Measurements from ENCODE around the gene HMGN3. TPM values are rescaled to one million over a fixed set of nuclear protein-coding genes. Genes with fewer than 3 reads are reported as not detected.

The HMGN3 gene
- total RNA-seq, 6 donors from 2014 or later: 76.2 to 244 (median 102) TPM

DNA sequence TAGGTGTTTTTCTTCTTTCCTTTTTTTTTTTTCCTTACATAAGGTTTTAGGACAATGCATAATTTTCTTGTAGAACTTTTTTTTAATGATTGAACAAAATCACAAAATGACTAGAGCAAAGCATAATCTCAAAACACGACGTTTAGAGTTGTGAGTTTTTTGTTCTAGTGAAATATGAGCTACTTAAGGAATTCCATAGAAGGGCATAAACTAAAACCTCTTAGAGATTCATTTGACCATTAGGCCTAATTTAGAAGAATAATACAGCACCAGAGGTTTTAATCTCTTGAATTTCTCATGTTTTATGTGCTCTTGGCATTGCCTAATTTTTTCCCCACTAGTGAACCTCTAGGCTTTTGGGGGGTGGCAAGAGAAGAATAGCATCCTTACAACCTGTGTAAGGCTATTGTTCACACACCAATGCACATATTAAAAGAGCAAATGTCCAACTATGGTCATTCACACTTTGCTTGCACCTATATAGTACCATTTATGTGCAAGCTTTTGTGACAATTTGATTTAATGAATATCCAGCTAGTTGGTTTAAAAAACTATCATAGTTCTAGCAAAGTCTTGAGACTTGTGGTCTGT is 44.6 kb downstream of the HMGN3 start:
- H3K27me3 ChIP-seq: no peaks in the 10 kb centered on the region
- WGBS, 2 donors: 58 to 74% methylated on average over 2 of the region's 2 CpGs
- H3K27ac ChIP-seq: no peak overlapping the region
- H3K9me3 ChIP-seq: peaks cover 0 to 3% (median 0%) of the 10 kb centered on the region in 4 donors
- no peaks in the 10 kb centered on the region for H3K36me3 ChIP-seq
- no peak overlapping the region for H3K4me3 ChIP-seq
- ATAC-seq (ENCODE audit: low FRiP score in 2 of 2) (no peak), DNase-seq (no peak)
- no peaks in the 10 kb centered on the region for H3K4me1 ChIP-seq
- TF ChIP-seq POLR2A (IDR thresholded peaks at IDR 0.05): no peak
- TF ChIP-seq, protein P1, sequence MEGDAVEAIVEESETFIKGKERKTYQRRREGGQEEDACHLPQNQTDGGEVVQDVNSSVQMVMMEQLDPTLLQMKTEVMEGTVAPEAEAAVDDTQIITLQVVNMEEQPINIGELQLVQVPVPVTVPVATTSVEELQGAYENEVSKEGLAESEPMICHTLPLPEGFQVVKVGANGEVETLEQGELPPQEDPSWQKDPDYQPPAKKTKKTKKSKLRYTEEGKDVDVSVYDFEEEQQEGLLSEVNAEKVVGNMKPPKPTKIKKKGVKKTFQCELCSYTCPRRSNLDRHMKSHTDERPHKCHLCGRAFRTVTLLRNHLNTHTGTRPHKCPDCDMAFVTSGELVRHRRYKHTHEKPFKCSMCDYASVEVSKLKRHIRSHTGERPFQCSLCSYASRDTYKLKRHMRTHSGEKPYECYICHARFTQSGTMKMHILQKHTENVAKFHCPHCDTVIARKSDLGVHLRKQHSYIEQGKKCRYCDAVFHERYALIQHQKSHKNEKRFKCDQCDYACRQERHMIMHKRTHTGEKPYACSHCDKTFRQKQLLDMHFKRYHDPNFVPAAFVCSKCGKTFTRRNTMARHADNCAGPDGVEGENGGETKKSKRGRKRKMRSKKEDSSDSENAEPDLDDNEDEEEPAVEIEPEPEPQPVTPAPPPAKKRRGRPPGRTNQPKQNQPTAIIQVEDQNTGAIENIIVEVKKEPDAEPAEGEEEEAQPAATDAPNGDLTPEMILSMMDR (IDR thresholded peaks at IDR 0.05): no peak
- TF ChIP-seq EP300 (IDR thresholded peaks at IDR 0.05): no peak
- no peak for TF ChIP-seq POLR2AphosphoS5 (IDR thresholded peaks at IDR 0.05)

- no peaks in the 10 kb centered on the region for H3K27me3 ChIP-seq
- H3K27ac ChIP-seq: no peak overlapping the region
- H3K4me1 ChIP-seq: no peaks in the 10 kb centered on the region
- peaks cover 0 to 3% (median 0%) of the 10 kb centered on the region in 4 donors for H3K9me3 ChIP-seq
- ATAC-seq (ENCODE audit: low FRiP score in 2 of 2): no peak
- 53 to 61% methylated on average over 3 of the region's 3 CpGs for WGBS, 2 donors
- H3K36me3 ChIP-seq: no peaks in the 10 kb centered on the region
- DNase-seq: no peak
- no peak overlapping the region for H3K4me3 ChIP-seq
- TF ChIP-seq, protein P1 (IDR thresholded peaks at IDR 0.05): no peak
- no peak for TF ChIP-seq POLR2AphosphoS5 (IDR thresholded peaks at IDR 0.05)
- no peak for TF ChIP-seq EP300 (IDR thresholded peaks at IDR 0.05)
- TF ChIP-seq POLR2A (IDR thresholded peaks at IDR 0.05): no peak
Observed at GRCh38 chr6:79188885-79189480, 45.5 kb downstream of the HMGN3 start.

- TF ChIP-seq, protein P1 (IDR thresholded peaks at IDR 0.05): no peak
- TF ChIP-seq POLR2A (IDR thresholded peaks at IDR 0.05) (no peak), EP300 (IDR thresholded peaks at IDR 0.05) (no peak), POLR2AphosphoS5 (IDR thresholded peaks at IDR 0.05) (no peak)
- no peaks in the 10 kb centered on the region for H3K27me3 ChIP-seq
- peaks cover 0 to 3% (median 0%) of the 10 kb centered on the region in 4 donors for H3K9me3 ChIP-seq
- no peaks in the 10 kb centered on the region for H3K4me1 ChIP-seq
- H3K36me3 ChIP-seq: no peaks in the 10 kb centered on the region
- H3K27ac ChIP-seq: no peak overlapping the region
- DNase-seq: no peak
- H3K4me3 ChIP-seq: no peak overlapping the region
- WGBS, 2 donors: 80 to 82% methylated on average over 2 of the region's 2 CpGs
- ATAC-seq (ENCODE audit: low FRiP score in 2 of 2): no peak
Observed at GRCh38 chr6:79188107-79188506, 46.4 kb downstream of the HMGN3 start.

- H3K36me3 ChIP-seq: no peaks in the 10 kb centered on the region
- no peak for ATAC-seq (ENCODE audit: low FRiP score in 2 of 2)
- H3K4me1 ChIP-seq: no peaks in the 10 kb centered on the region
- no peak overlapping the region for H3K4me3 ChIP-seq
- TF ChIP-seq POLR2AphosphoS5 (IDR thresholded peaks at IDR 0.05) (no peak), EP300 (IDR thresholded peaks at IDR 0.05) (no peak), POLR2A (IDR thresholded peaks at IDR 0.05) (no peak)
- TF ChIP-seq, protein P1 (IDR thresholded peaks at IDR 0.05): no peak
- H3K9me3 ChIP-seq: peaks cover 0 to 3% (median 0%) of the 10 kb centered on the region in 4 donors
- no peak overlapping the region for H3K27ac ChIP-seq
- 78% methylated on average over 5 of the region's 5 CpGs for WGBS, 2 donors
- DNase-seq: no peak
- no peaks in the 10 kb centered on the region for H3K27me3 ChIP-seq
Observed at GRCh38 chr6:79186564-79186963, 47.9 kb downstream of the HMGN3 start.

DNA sequence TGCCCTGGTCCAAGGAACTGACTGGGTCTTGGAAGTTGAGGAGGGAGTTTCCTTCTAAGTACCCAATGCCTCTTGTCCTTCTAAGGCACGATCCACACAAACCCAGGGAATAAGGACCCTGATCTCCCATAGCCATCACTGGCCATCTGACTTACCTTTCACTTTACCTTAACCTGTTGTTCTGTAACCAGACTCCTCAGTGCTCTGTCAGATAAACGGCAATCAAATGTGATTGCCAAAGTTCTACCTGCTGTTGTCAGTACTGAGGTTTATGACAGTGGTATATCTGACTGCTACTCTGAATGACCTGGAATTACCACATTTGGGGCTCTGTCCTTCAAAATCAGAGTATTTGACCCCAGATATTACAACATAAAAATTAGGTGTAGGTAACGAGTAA is 49.8 kb downstream of the HMGN3 start:
- H3K4me1 ChIP-seq: no peaks in the 10 kb centered on the region
- no peak overlapping the region for H3K27ac ChIP-seq
- H3K27me3 ChIP-seq: no peaks in the 10 kb centered on the region
- 80 to 85% methylated on average over 3 of the region's 3 CpGs for WGBS, 2 donors
- ATAC-seq (ENCODE audit: low FRiP score in 2 of 2): no peak
- DNase-seq: no peak
- no peaks in the 10 kb centered on the region for H3K9me3 ChIP-seq
- no peak overlapping the region for H3K4me3 ChIP-seq
- no peak for TF ChIP-seq POLR2AphosphoS5 (IDR thresholded peaks at IDR 0.05)
- TF ChIP-seq, protein P1 (IDR thresholded peaks at IDR 0.05): no peak
- no peak for TF ChIP-seq EP300 (IDR thresholded peaks at IDR 0.05)
- TF ChIP-seq POLR2A (IDR thresholded peaks at IDR 0.05): no peak
- no peaks in the 10 kb centered on the region for H3K36me3 ChIP-seq

Data from upper lobe of left lung (tissue), 6 donors.